Measurements from ENCODE around the gene F7. TPM values are rescaled to one million over a fixed set of nuclear protein-coding genes. Genes with fewer than 3 reads are reported as not detected.

F7 gene
- total and polyA plus RNA-seq, 10 donors = 0.03 TPM; not detected in 9

GRCh38 chr13:113084943-113085540 is 20.5 kb upstream of the F7 start:
- Histone ChIP-seq H3K9me3 (no peaks in the 10 kb centered on the region), H3K36me3 (peaks cover 0 to 27% (median 6%) of the 10 kb centered on the region in 6 donors), H3K4me3 (no peak overlapping the region), H3K4me1 (no peaks in the 10 kb centered on the region), H3K27me3 (replicated peaks in 1 of 7) (no peaks in the 10 kb centered on the region), H3K27ac (no peak overlapping the region)
- intact Hi-C loops (cut with DNase I; ENCODE audit: low total_unique reads) = no loop called here
- peak; percentile 66 for DNase-seq
- TF ChIP-seq CTCF (IDR thresholded peaks at IDR 0.05 in 8 of 11, conservative IDR thresholded peaks at IDR 0.05 in 3 of 11) (no peak), POLR2AphosphoS5 (IDR thresholded peaks at IDR 0.05) (no peak), POLR2A (IDR thresholded peaks at IDR 0.05) (no peak)
- 88 to 92% (median 89%) methylated on average over 15 to 24 of the region's 24 CpGs for WGBS, 5 donors

- Histone ChIP-seq H3K27me3 (replicated peaks in 1 of 7) (no peaks in the 10 kb centered on the region), H3K36me3 (peaks cover 0 to 29% (median 6%) of the 10 kb centered on the region in 6 donors), H3K4me3 (no peak overlapping the region), H3K27ac (no peak overlapping the region), H3K4me1 (no peaks in the 10 kb centered on the region), H3K9me3 (no peaks in the 10 kb centered on the region)
- TF ChIP-seq POLR2A (IDR thresholded peaks at IDR 0.05) (no peak), CTCF (IDR thresholded peaks at IDR 0.05 in 8 of 11, conservative IDR thresholded peaks at IDR 0.05 in 3 of 11) (no peak), POLR2AphosphoS5 (IDR thresholded peaks at IDR 0.05) (no peak)
- peak; percentile 57 for DNase-seq
- WGBS, 5 donors = 83 to 90% (median 85%) methylated on average over 21 to 32 of the region's 32 CpGs
- intact Hi-C loops (cut with DNase I; ENCODE audit: low total_unique reads) = no loop called here
Measured at GRCh38 chr13:113086031-113086750, 19.4 kb upstream of the F7 start.

GRCh38 chr13:113086991-113087922 is 18.3 kb upstream of the F7 start:
- no peaks in the 10 kb centered on the region for H3K4me1 ChIP-seq
- peaks cover 0 to 29% (median 6%) of the 10 kb centered on the region in 6 donors for H3K36me3 ChIP-seq
- no peaks in the 10 kb centered on the region for H3K27me3 ChIP-seq (replicated peaks in 1 of 7)
- H3K4me3 ChIP-seq = no peak overlapping the region
- no peak overlapping the region for H3K27ac ChIP-seq
- intact Hi-C loops (cut with DNase I; ENCODE audit: low total_unique reads) = no loop called here
- DNase-seq = peak; percentile 54
- no peaks in the 10 kb centered on the region for H3K9me3 ChIP-seq
- WGBS, 5 donors = 89 to 94% (median 93%) methylated on average over 33 to 39 of the region's 39 CpGs
- TF ChIP-seq POLR2A (IDR thresholded peaks at IDR 0.05) = no peak
- no peak for TF ChIP-seq CTCF (IDR thresholded peaks at IDR 0.05 in 8 of 11, conservative IDR thresholded peaks at IDR 0.05 in 3 of 11)
- TF ChIP-seq POLR2AphosphoS5 (IDR thresholded peaks at IDR 0.05) = no peak

Data from spleen (tissue), 11 donors.